Smooth muscle cell (in vitro differentiated cells): Measurements from ENCODE around the gene RANBP1. TPM values are rescaled to one million over a fixed set of nuclear protein-coding genes. Genes with fewer than 3 reads are reported as not detected.

Experiments used
- DNase-seq: peaks from one replicate; lab custom pipeline; 2025; ENCODE audit not compliant: unreplicated experiment; lab: John Stamatoyannopoulos, UW
- H2AFZ ChIP-seq: fragments of 200-600 bp; sonication (generic); 2 replicates; pipeline ENCODE4 v1.6.0; 2016; ENCODE audit warnings: antibody characterized with exemption, low read depth, mild to moderate bottlenecking
- H3F3A ChIP-seq: fragments of 200-600 bp; sonication (generic); 2 replicates; pipeline ENCODE4 v1.6.0; 2017; ENCODE audit warnings: antibody characterized with exemption, low read depth
- H3K27ac ChIP-seq: fragments of 200-600 bp; sonication (generic); 2 replicates; pipeline ENCODE4 v1.5.1; 2016; ENCODE audit warnings: low read depth, mild to moderate bottlenecking
- H3K27me3 ChIP-seq: fragments of 200-600 bp; sonication (generic); 2 replicates; pipeline ENCODE4 v1.6.1; 2016; ENCODE audit warnings: low read depth, mild to moderate bottlenecking
- H3K36me3 ChIP-seq: fragments of 200-600 bp; sonication (generic); 2 replicates; pipeline ENCODE4 v1.5.1; 2016; ENCODE audit warnings: low read depth
- H3K4me1 ChIP-seq: fragments of 200-600 bp; sonication (generic); 2 replicates; pipeline ENCODE4 v1.5.1; 2016; ENCODE audit warnings: low read depth
- H3K4me2 ChIP-seq: fragments of 200-600 bp; sonication (generic); 2 replicates; pipeline ENCODE4 v1.6.0; 2016; ENCODE audit warnings: mild to moderate bottlenecking
- H3K4me3 ChIP-seq: fragments of 200-600 bp; sonication (generic); 2 replicates; pipeline ENCODE4 v1.5.1; 2016; ENCODE audit warnings: mild to moderate bottlenecking
- H3K79me2 ChIP-seq: fragments of 200-600 bp; sonication (generic); 2 replicates; pipeline ENCODE4 v1.6.0; 2016; ENCODE audit warnings: low read depth, mild to moderate bottlenecking
- H3K9ac ChIP-seq: fragments of 200-600 bp; sonication (generic); 2 replicates; pipeline ENCODE4 v1.6.0; 2016; ENCODE audit warnings: low read depth
- H3K9me3 ChIP-seq: fragments of 200-600 bp; sonication (generic); replicated peaks from 2 replicates; pipeline ENCODE4 v1.5.1; 2016; ENCODE audit warnings: low read depth
- H4K20me1 ChIP-seq: fragments of 200-600 bp; sonication (generic); 2 replicates; pipeline ENCODE4 v1.6.0; 2016; ENCODE audit warnings: low read depth
- CTCF ChIP-seq: fragments of 200-600 bp; sonication (generic); IDR thresholded peaks from 2 replicates; pipeline ENCODE4 v1.5.1; 2017; ENCODE audit warnings: borderline replicate concordance, mild to moderate bottlenecking, antibody characterized with exemption; ENCODE audit not compliant: insufficient read depth, poor library complexity, severe bottlenecking
- WGBS: methylation state at CpG from one replicate; pipeline ENCODE4 v1.1.7; 2016; ENCODE audit warnings: low lambda C conversion rate; 5-methylcytosine and 5-hydroxymethylcytosine counted together
- polyA plus RNA-seq: library from polyadenylated mRNA; unstranded; fragments of >200 nt; fragmentation: Nextera tagmentation; extraction: Ambion mirVana; gene quantifications from 2 replicates; pipeline ENCODE4 v1.2.1, GENCODE V29; 2016
- total RNA-seq: library from RNA; depleted of rRNA; stranded (reverse); fragments of >200 nt; gene quantifications from 2 replicates; pipeline ENCODE4 v1.2.3, GENCODE V29; 2014

RANBP1 gene
- total and polyA plus RNA-seq, 2 experiments from 2014 or later: 235 to 331 TPM

DNA sequence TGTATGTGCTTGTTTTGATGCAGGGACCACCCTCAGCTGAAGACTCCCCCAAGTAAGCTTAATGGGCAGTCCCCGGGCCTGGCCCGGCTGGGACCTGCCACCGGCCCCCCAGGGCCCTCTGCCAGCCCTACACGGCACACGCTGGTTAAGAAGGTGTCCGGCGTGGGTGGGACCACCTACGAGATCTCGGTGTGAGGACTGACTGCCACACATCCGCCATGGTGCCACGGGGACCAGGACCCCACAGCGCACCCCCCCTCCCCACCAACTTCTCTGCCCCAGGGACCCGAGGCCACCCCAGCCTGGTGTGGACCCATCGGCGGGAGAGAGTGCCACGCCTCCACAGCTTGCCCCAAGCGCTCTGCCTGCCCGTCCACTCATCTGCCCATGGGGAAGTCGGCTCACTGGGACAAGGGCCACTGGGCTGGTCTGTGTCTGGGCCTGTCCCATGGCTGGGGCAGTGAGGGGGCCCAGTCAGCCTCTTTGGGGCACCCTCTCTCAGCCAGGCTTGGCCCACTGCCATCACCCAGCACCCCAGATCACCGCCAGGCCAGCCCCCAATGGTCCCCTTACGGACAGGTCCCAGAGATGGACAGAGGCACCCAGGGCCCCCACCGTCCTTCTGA is 29.4 kb downstream of the RANBP1 start:
- H3K27me3 ChIP-seq: no peaks in the 10 kb centered on the region
- H3K9me3 ChIP-seq: no peaks in the 10 kb centered on the region
- peaks cover 36% of the 10 kb centered on the region for H4K20me1 ChIP-seq
- no peak overlapping the region for H3K27ac ChIP-seq
- H3K79me2 ChIP-seq: no peaks in the 10 kb centered on the region
- no peaks in the 10 kb centered on the region for H3F3A ChIP-seq
- no peak overlapping the region for H2AFZ ChIP-seq
- no peak overlapping the region for H3K4me2 ChIP-seq
- H3K36me3 ChIP-seq: no peaks in the 10 kb centered on the region
- 95% methylated on average over 14 of the region's 22 CpGs for WGBS
- H3K4me1 ChIP-seq: no peaks in the 10 kb centered on the region
- DNase-seq: no peak
- H3K4me3 ChIP-seq: no peak overlapping the region
- TF ChIP-seq CTCF: no peak
- H3K9ac ChIP-seq: no peak overlapping the region

- Histone ChIP-seq H3K4me3 (no peak overlapping the region), H3K27me3 (no peaks in the 10 kb centered on the region), H3K36me3 (no peaks in the 10 kb centered on the region), H3K27ac (no peak overlapping the region), H3K4me2 (no peak overlapping the region), H2AFZ (no peak overlapping the region), H3K79me2 (no peaks in the 10 kb centered on the region), H3K9me3 (no peaks in the 10 kb centered on the region), H4K20me1 (peaks cover 31% of the 10 kb centered on the region), H3F3A (no peaks in the 10 kb centered on the region), H3K9ac (no peak overlapping the region), H3K4me1 (no peaks in the 10 kb centered on the region)
- DNase-seq: no peak
- 97% methylated on average over 17 of the region's 21 CpGs for WGBS
- no peak for TF ChIP-seq CTCF
These were observed 29.9 kb downstream of the RANBP1 start for GRCh38 chr22:20145832-20146223.

GRCh38 chr22:20146777-20147176 is 30.9 kb downstream of the RANBP1 start:
- Histone ChIP-seq H3F3A (no peaks in the 10 kb centered on the region), H3K4me3 (no peak overlapping the region), H4K20me1 (peaks cover 21% of the 10 kb centered on the region), H3K36me3 (no peaks in the 10 kb centered on the region), H3K9me3 (no peaks in the 10 kb centered on the region), H3K27ac (no peak overlapping the region), H3K27me3 (no peaks in the 10 kb centered on the region), H3K79me2 (no peaks in the 10 kb centered on the region), H3K9ac (no peak overlapping the region), H3K4me2 (no peak overlapping the region), H2AFZ (no peak overlapping the region), H3K4me1 (no peaks in the 10 kb centered on the region)
- no peak for TF ChIP-seq CTCF
- DNase-seq: no peak
- WGBS: 91% methylated on average over 18 of the region's 22 CpGs
